GM21825 (cell line): ENCODE data around the gene CYP2D6.

ENCODE experiments used
- ATAC-seq: cut with Tn5 transposase; IDR thresholded peaks from one replicate; pipeline ENCODE4 v1.9.1; 2021; ENCODE audit warnings: mild to moderate bottlenecking, moderate library complexity; ENCODE audit not compliant: unreplicated experiment

CYP2D6 gene

GRCh38 chr22:42090596-42091454 lies 39.8 kb downstream of the CYP2D6 start, which contains the start of gene NDUFA6:
TSS of gene NDUFA6 (minus strand) at chr22:42090772. CDS start at chr22:42090744, 28 bp downstream.
- peak; percentile 90 for ATAC-seq

- no peak for ATAC-seq
Observed at GRCh38 chr22:42086051-42086450, 44.6 kb downstream of the CYP2D6 start.

DNA sequence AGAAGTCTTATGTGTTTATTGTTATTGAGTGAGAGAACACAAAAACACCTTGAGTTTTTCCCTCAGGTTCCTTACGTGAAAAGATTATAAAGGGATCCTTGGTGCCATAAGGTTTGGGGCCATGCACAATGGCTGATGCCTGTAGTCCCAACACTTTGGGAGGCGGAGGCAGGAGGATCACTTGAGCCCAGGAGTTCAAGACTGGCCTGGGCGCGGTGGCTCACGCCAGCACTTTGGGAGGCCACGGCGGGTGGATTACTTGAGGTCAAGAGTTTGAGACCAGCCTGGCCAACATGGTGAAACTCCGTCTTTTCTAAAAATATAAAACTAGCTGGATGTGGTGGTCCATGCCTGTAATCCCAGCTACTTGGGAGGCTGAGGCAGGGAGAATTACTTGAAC lies 45.7 kb downstream of the CYP2D6 start:
- no peak for ATAC-seq

GRCh38 chr22:42083119-42083518 lies 47.5 kb downstream of the CYP2D6 start:
- no peak for ATAC-seq

DNA sequence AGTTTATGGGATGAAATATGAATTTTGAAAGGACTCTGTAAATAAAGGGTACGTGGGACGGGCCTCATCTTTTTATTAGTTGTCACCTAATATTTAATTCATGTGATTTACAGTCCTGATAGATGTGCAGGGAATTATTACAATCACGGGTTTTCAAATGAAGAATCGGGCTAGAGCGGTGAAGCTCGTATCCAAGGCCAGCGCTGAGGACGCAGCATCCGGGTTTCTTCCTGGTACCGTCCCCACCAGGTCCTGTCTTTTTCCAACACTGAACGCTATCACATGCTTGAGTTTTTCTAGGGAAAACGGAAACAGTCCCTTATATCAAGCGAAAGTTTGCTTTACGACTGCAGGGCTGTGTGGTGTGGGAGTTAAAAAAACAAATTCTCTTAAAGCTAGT lies 50.3 kb downstream of the CYP2D6 start:
- ATAC-seq = no peak

- ATAC-seq = peak; percentile 71
Observed at GRCh38 chr22:42079319-42080251, 51.0 kb downstream of the CYP2D6 start, which contains the start of gene SMDT1. TSS of gene SMDT1 (plus strand) at chr22:42079700. CDS start at chr22:42079769, 69 bp downstream.

DNA sequence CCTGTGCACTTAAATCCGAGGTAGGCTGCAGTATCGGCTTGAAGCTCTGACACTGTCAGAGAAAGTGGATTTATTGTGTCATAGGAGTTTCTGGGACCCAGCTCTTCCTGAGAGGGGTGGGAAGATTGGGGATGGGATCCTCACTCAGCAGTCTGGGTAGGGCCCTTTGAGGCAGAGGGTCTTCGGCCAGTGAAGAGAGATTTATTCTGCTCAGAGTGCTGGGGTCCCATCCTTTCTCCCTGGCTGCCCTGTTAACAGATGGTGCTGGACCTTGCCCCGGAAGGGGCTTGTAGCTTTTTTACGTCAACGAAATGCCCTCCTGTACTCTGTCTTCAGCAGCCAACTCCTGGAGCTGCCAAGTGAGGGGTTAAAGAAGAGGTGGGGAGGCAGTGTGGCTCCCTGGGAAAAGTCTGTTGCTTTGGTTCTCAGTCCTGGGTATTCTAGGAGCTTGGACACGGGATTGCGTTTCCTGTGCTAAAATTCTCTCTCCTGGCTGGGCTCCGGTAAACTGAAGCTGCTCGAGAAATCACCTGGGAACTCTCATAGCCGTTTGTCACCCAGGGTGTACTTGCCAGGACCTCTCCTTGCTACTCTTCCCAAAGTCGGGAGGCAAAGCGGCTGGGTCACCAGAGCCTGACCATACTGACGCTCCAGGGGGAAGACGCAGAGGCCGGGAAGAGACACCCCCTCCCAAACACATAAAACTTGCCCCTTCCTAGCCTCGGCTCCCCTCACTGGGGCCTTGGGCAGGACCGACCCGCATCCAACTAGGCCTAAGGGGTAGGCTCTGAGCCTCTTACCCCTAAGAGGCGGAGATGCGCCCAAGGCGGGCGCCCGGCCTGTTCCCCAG lies 51.9 kb downstream of the CYP2D6 start:
- ATAC-seq = peak; percentile 4

DNA sequence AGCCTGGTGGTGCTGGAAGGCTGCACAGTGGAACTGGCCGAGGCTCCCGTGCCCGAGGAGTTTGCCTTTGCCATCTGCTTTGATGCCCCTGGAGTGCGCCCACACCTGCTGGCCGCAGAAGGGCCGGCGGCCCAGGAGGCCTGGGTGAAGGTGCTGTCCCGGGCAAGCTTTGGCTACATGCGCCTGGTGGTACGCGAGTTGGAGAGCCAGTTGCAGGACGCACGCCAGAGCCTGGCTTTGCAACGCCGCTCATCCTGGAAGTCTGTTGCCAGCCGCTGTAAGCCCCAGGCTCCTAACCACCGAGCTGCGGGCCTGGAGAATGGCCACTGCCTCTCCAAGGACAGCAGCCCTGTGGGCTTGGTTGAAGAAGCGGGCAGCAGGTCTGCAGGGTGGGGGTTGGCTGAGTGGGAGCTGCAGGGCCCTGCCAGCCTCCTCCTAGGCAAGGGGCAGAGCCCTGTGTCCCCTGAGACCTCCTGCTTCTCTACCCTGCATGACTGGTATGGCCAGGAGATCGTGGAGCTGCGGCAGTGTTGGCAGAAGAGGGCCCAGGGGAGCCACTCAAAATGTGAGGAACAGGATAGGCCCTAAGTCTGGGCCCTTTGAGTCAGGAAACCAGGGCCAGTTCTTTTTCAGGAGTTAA lies 53.0 kb downstream of the CYP2D6 start:
- no peak for ATAC-seq

GRCh38 chr22:42076764-42077485 lies 53.7 kb downstream of the CYP2D6 start:
- ATAC-seq = no peak
